Ovary (tissue), 9 donors: Measurements from ENCODE around the gene KCNA4. TPM values are rescaled to one million over a fixed set of nuclear protein-coding genes. Genes with fewer than 3 reads are reported as not detected.

ENCODE experiments used
- DNase-seq, 5 donors: peaks; one replicate each; pipeline ENCODE4 v3.0.0-alpha.2; 2019 to 2020
- H3K27ac ChIP-seq, 2 donors: fragments of 200-600 bp; one replicate each; pipeline versions ENCODE4 v1.5.1 to v1.8.0; 2019 to 2022
- H3K27me3 ChIP-seq: fragments of 200-600 bp; one replicate; pipeline ENCODE4 v1.8.0; 2022
- H3K36me3 ChIP-seq: fragments of 200-600 bp; sonication (generic); one replicate; pipeline ENCODE4 v1.5.1; 2019
- H3K4me1 ChIP-seq: one replicate; pipeline ENCODE4 v1.8.1; 2013; ENCODE audit warnings: mild to moderate bottlenecking, moderate library complexity; ENCODE audit not compliant: insufficient read depth
- H3K4me3 ChIP-seq: fragments of 200-600 bp; sonication (generic); one replicate; pipeline ENCODE4 v1.5.1; 2017
- H3K9me3 ChIP-seq, 2 donors: fragments of 200-600 bp in 1 of 2; sonication (generic) in 1 of 2; one replicate each; pipeline versions ENCODE4 v1.5.1 to v1.8.1; 2013 to 2019; ENCODE audit warnings: mild to moderate bottlenecking in 1 of 2, moderate library complexity in 1 of 2
- EP300 ChIP-seq: sonication (generic); formaldehyde crosslinking; IDR thresholded peaks from one replicate; pipeline ENCODE4 v1.6.1; 2017; ENCODE audit warnings: antibody characterized with exemption
- POLR2A ChIP-seq: fragments of 450-650 bp; IDR thresholded peaks from one replicate; pipeline ENCODE4 v1.6.1; 2017; ENCODE audit warnings: antibody characterized with exemption, mild to moderate bottlenecking, moderate library complexity
- WGBS, 3 donors: extraction: QIAGEN DNeasy Blood & Tissue Kit in 1 of 3; methylation state at CpG; one replicate each; pipeline versions ENCODE4 v1.1.5 to v1.1.7; 2013 to 2017; 5-methylcytosine and 5-hydroxymethylcytosine counted together
- intact Hi-C, 4 donors: fragments of 100-400 bp; cut with DNase I; formaldehyde crosslinking; loops; one replicate each; pipeline versions ENCODE4 v1.11.0 to v1.15.1; 2022 to 2023
- polyA plus RNA-seq, 2 donors: library from polyadenylated mRNA; stranded (reverse); fragments of 200-250 nt in 1 of 2; fragments of 350-450 nt in 1 of 2; fragmentation: Illumina TruSeq in 1 of 2; extraction: RNeasy Lipid Tissue Mini Kit (QIAGEN cat#74804) in 1 of 2; gene quantifications; one replicate each; pipeline ENCODE4 v1.2.3, GENCODE V29; 2013 to 2014
- total RNA-seq, 7 donors: library from RNA; depleted of rRNA in 2 of 7; stranded (reverse); fragments of >200 nt in 2 of 7; fragmentation: NEBNext Ultra II Directional in 3 of 7; extraction: Animal tissue kit (Norgen Biotek cat#: 25700) in 3 of 7; gene quantifications; one replicate each; pipeline versions ENCODE4 v1.1.0 to v1.2.4, GENCODE V29; 2016 to 2023
- TF ChIP-seq, protein P1 (sequence below), 3 donors: fragments of 450-650 bp in 2 of 3; fragments of 200-600 bp in 1 of 3; IDR thresholded peaks; one replicate each; pipeline versions ENCODE4 v1.5.1 to v1.8.0; 2016 to 2022; ENCODE audit warnings: antibody characterized with exemption in 3 of 3, mild to moderate bottlenecking in 1 of 3
- donor health status: DM: no; HTN: no; CAD: no; lungs with moderate emphysema.
- donor health status: DM: no; HTN: no; CAD: no.
- donor health status: Bipolar disorder and iron deficiency.
- donor health status: DM: yes; HTN: yes; CAD: no.
- donor health status: DM: no; HTN: no; CAD: no.
- donor health status: DM: yes; HTN: yes; CAD: no.

KCNA4 gene
- total and polyA plus RNA-seq, 9 donors = 0.06 to 1.6 (median 0.60) TPM; not detected in 4

- Histone ChIP-seq H3K36me3 (no peaks in the 10 kb centered on the region), H3K9me3 (no peaks in the 10 kb centered on the region), H3K4me1 (no peaks in the 10 kb centered on the region), H3K27ac (no peak overlapping the region), H3K27me3 (no peaks in the 10 kb centered on the region), H3K4me3 (no peak overlapping the region)
- 35 to 37% (median 36%) methylated on average over 6 of the region's 6 CpGs for WGBS, 3 donors
- TF ChIP-seq EP300 = no peak
- TF ChIP-seq, protein P1, sequence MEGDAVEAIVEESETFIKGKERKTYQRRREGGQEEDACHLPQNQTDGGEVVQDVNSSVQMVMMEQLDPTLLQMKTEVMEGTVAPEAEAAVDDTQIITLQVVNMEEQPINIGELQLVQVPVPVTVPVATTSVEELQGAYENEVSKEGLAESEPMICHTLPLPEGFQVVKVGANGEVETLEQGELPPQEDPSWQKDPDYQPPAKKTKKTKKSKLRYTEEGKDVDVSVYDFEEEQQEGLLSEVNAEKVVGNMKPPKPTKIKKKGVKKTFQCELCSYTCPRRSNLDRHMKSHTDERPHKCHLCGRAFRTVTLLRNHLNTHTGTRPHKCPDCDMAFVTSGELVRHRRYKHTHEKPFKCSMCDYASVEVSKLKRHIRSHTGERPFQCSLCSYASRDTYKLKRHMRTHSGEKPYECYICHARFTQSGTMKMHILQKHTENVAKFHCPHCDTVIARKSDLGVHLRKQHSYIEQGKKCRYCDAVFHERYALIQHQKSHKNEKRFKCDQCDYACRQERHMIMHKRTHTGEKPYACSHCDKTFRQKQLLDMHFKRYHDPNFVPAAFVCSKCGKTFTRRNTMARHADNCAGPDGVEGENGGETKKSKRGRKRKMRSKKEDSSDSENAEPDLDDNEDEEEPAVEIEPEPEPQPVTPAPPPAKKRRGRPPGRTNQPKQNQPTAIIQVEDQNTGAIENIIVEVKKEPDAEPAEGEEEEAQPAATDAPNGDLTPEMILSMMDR (IDR thresholded peaks at IDR 0.05) = no peak
- TF ChIP-seq POLR2A = no peak
- DNase-seq = no peak
- intact Hi-C loops = no loop called here
Measured at GRCh38 chr11:30025396-30026139, 8.7 kb upstream of the KCNA4 start.

GRCh38 chr11:30023074-30023473, 6.2 kb upstream of the KCNA4 start:
- no peaks in the 10 kb centered on the region for H3K4me1 ChIP-seq
- no peak for TF ChIP-seq POLR2A
- TF ChIP-seq, protein P1 (IDR thresholded peaks at IDR 0.05) = no peak
- no peak for TF ChIP-seq EP300
- H3K36me3 ChIP-seq = no peaks in the 10 kb centered on the region
- 17 to 38% (median 21%) methylated on average over 2 of the region's 2 CpGs for WGBS, 3 donors
- H3K4me3 ChIP-seq = no peak overlapping the region
- no peak for DNase-seq
- no peak overlapping the region for H3K27ac ChIP-seq
- intact Hi-C loops = no loop called here
- H3K27me3 ChIP-seq = no peaks in the 10 kb centered on the region
- no peaks in the 10 kb centered on the region for H3K9me3 ChIP-seq

DNA sequence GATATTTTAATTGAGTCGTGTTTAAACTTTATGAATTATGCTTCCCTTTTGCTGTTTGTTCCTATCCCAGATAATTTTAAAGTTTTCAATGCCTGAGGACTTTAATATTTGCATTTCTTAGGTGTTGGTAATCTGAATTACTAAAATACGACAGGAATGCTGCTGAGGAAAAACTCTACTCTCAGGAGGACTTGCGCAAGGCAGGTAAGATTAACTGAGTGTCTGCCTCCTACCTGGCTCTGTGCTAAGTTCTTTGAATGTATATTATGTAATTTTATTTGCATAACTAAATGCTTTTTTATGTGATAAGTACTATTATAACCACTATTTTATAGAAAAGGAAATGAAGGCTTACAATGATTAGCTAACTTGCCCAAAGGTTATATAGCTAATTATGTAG, 2.7 kb upstream of the KCNA4 start:
- Histone ChIP-seq H3K36me3 (no peaks in the 10 kb centered on the region), H3K27ac (no peak overlapping the region), H3K9me3 (peaks cover 0 to 11% of the 10 kb centered on the region in 2 donors), H3K4me3 (no peak overlapping the region), H3K27me3 (no peaks in the 10 kb centered on the region), H3K4me1 (no peaks in the 10 kb centered on the region)
- WGBS, 3 donors = 61 to 68% (median 63%) methylated on average over 3 of the region's 3 CpGs
- no peak for DNase-seq
- TF ChIP-seq, protein P1 (IDR thresholded peaks at IDR 0.05) = no peak
- TF ChIP-seq EP300 = no peak
- no peak for TF ChIP-seq POLR2A
- intact Hi-C loops = no loop called here

- no peaks in the 10 kb centered on the region for H3K36me3 ChIP-seq
- DNase-seq = no peak
- no peak overlapping the region for H3K27ac ChIP-seq
- H3K9me3 ChIP-seq = peaks cover 0 to 11% of the 10 kb centered on the region in 2 donors
- TF ChIP-seq, protein P1 (IDR thresholded peaks at IDR 0.05) = no peak
- TF ChIP-seq POLR2A = no peak
- TF ChIP-seq EP300 = no peak
- H3K4me3 ChIP-seq = no peak overlapping the region
- H3K27me3 ChIP-seq = no peaks in the 10 kb centered on the region
- no peaks in the 10 kb centered on the region for H3K4me1 ChIP-seq
- intact Hi-C loops = no loop called here
- 49 to 66% (median 55%) methylated on average over 21 of the region's 21 CpGs for WGBS, 3 donors
Measured at GRCh38 chr11:30018495-30018894, 1.7 kb upstream of the KCNA4 start.
